CD14-positive monocyte (primary cell): ENCODE data around the gene ITLN1. TPM values are rescaled to one million over a fixed set of nuclear protein-coding genes. Genes with fewer than 3 reads are reported as not detected.
A peak's percentile ranks its signal among the peaks of the same experiment; 100 is the strongest.

Experiments used
- DNase-seq, 3 donors: peaks; one replicate each; pipeline ENCODE4 v3.0.0-alpha.2; 2011 to 2022
- H2AFZ ChIP-seq: 2 replicates; pipeline ENCODE4 v1.6.0; 2012; ENCODE audit warnings: mild to moderate bottlenecking, low read depth, low read length, inconsistent platforms; ENCODE audit not compliant: insufficient read depth, poor library complexity, severe bottlenecking
- H3K27ac ChIP-seq, 2 donors: 1 replicate in 1 of 2; 2 replicates in 1 of 2; pipeline ENCODE4 v1.5.1; 2012 to 2013; ENCODE audit warnings: low read length in 2 of 2, control low read depth in 1 of 2, inconsistent platforms in 1 of 2, low read depth in 1 of 2, mild to moderate bottlenecking in 1 of 2
- H3K27me3 ChIP-seq, 2 donors: one replicate each; pipeline versions ENCODE4 v1.6.0 to v1.6.1; 2011 to 2013; ENCODE audit warnings: low read length in 2 of 2; ENCODE audit not compliant: control insufficient read depth in 2 of 2, insufficient read depth in 2 of 2
- H3K36me3 ChIP-seq, 2 donors: replicated peaks in 1 of 2; 1 replicate in 1 of 2; 2 replicates in 1 of 2; pipeline versions ENCODE4 v1.5.1 to v1.6.1; 2012 to 2013; ENCODE audit warnings: low read length in 2 of 2, control low read depth in 1 of 2, inconsistent platforms in 1 of 2, mild to moderate bottlenecking in 1 of 2; ENCODE audit not compliant: insufficient read depth in 2 of 2, control insufficient read depth in 1 of 2
- H3K4me1 ChIP-seq, 2 donors: 1 replicate in 1 of 2; 2 replicates in 1 of 2; pipeline versions ENCODE4 v1.5.1 to v1.6.1; 2012 to 2013; ENCODE audit warnings: low read length in 2 of 2, control low read depth in 1 of 2, inconsistent platforms in 1 of 2, mild to moderate bottlenecking in 1 of 2, moderate library complexity in 1 of 2; ENCODE audit not compliant: insufficient read depth in 2 of 2, control insufficient read depth in 1 of 2
- H3K4me2 ChIP-seq: replicated peaks from 2 replicates; pipeline ENCODE3; 2012; ENCODE audit warnings: low read length, moderate library complexity, mild to moderate bottlenecking; ENCODE audit not compliant: poor library complexity, severe bottlenecking; ENCODE audit errors: extremely low read depth
- H3K4me3 ChIP-seq, 3 experiments: fragments of 200-600 bp in 1 of 3; sonication (generic) in 1 of 3; replicated peaks in 1 of 3; 1 replicate in 2 of 3; 2 replicates in 1 of 3; pipeline ENCODE4 v1.5.1; 2011 to 2013; ENCODE audit warnings: low read length in 3 of 3, mild to moderate bottlenecking in 3 of 3, control low read depth in 2 of 3, low read depth in 2 of 3, inconsistent platforms in 1 of 3, moderate library complexity in 1 of 3
- H3K79me2 ChIP-seq: 2 replicates; pipeline ENCODE4 v1.6.0; 2012; ENCODE audit warnings: mild to moderate bottlenecking, control low read depth, inconsistent platforms, low read length, moderate library complexity; ENCODE audit not compliant: insufficient read depth
- H3K9ac ChIP-seq: 2 replicates; pipeline ENCODE4 v1.6.0; 2017; ENCODE audit warnings: low read length, mild to moderate bottlenecking; ENCODE audit not compliant: insufficient read depth, poor library complexity, severe bottlenecking
- H3K9me3 ChIP-seq, 2 donors: replicated peaks in 1 of 2; 1 replicate in 1 of 2; 2 replicates in 1 of 2; pipeline versions ENCODE4 v1.5.1 to v1.6.1; 2012 to 2013; ENCODE audit warnings: low read length in 2 of 2, control low read depth in 1 of 2; ENCODE audit not compliant: control insufficient read depth in 1 of 2, insufficient read depth in 1 of 2
- H4K20me1 ChIP-seq: 2 replicates; pipeline ENCODE4 v1.6.0; 2012; ENCODE audit warnings: mild to moderate bottlenecking, low read length, control low read depth, moderate library complexity; ENCODE audit not compliant: insufficient read depth
- H3K27ac Mint-ChIP-seq, 7 donors: one replicate each; pipeline ENCODE4 v1.8.0; 2020; ENCODE audit warnings: mild to moderate bottlenecking in 7 of 7, mixed read lengths in 7 of 7, moderate library complexity in 6 of 7, inconsistent platforms in 2 of 7
- H3K27me3 Mint-ChIP-seq, 3 donors: one replicate each; pipeline ENCODE4 v1.8.0; 2021 to 2022; ENCODE audit warnings: low read depth in 3 of 3, mild to moderate bottlenecking in 3 of 3, mixed read lengths in 3 of 3, moderate library complexity in 3 of 3, inconsistent platforms in 1 of 3
- H3K36me3 Mint-ChIP-seq, 2 donors: one replicate each; pipeline ENCODE4 v1.8.0; 2020; ENCODE audit warnings: mixed read lengths in 2 of 2, inconsistent platforms in 1 of 2, mild to moderate bottlenecking in 1 of 2
- H3K4me1 Mint-ChIP-seq: one replicate; pipeline ENCODE4 v1.8.0; 2020; ENCODE audit warnings: mild to moderate bottlenecking, mixed read lengths
- H3K4me3 Mint-ChIP-seq, 2 donors: one replicate each; pipeline ENCODE4 v1.8.0; 2020; ENCODE audit warnings: mild to moderate bottlenecking in 2 of 2, mixed read lengths in 2 of 2, moderate library complexity in 1 of 2
- H3K9me3 Mint-ChIP-seq, 7 donors: one replicate each; pipeline ENCODE4 v1.8.0; 2020 to 2022; ENCODE audit warnings: mixed read lengths in 7 of 7, mild to moderate bottlenecking in 6 of 7, moderate library complexity in 6 of 7, inconsistent platforms in 2 of 7
- WGBS: methylation state at CpG from one replicate; pipeline ENCODE4 v1.1.5; 2013; ENCODE audit warnings: missing lambda C conversion rate; ENCODE audit not compliant: insufficient coverage; 5-methylcytosine and 5-hydroxymethylcytosine counted together
- intact Hi-C, 2 donors: fragments of 100-400 bp; cut with micrococcal nuclease; formaldehyde crosslinking; loops; one replicate each; pipeline versions ENCODE4 v1.15.0 to v1.15.1; 2023
- polyA plus RNA-seq, 3 donors: library from polyadenylated mRNA; depleted of rRNA in 1 of 3; unstranded in 2 of 3; stranded (reverse) in 1 of 3; fragments of 300-500 nt in 2 of 3; fragments of >200 nt in 1 of 3; fragmentation: Illumina TruSeq in 2 of 3; gene quantifications; 1 replicate in 2 of 3; 2 replicates in 1 of 3; pipeline ENCODE4 v1.2.3, GENCODE V29; 2012 to 2021
- TF ChIP-seq, protein P1 (sequence below): fragments of 200-600 bp; IDR thresholded peaks from one replicate; pipeline ENCODE4 v1.8.0; 2022; ENCODE audit warnings: antibody characterized with exemption, mild to moderate bottlenecking

ITLN1 gene
- polyA plus RNA-seq, 3 donors: 1.2 to 1.6 (median 1.3) TPM

DNA sequence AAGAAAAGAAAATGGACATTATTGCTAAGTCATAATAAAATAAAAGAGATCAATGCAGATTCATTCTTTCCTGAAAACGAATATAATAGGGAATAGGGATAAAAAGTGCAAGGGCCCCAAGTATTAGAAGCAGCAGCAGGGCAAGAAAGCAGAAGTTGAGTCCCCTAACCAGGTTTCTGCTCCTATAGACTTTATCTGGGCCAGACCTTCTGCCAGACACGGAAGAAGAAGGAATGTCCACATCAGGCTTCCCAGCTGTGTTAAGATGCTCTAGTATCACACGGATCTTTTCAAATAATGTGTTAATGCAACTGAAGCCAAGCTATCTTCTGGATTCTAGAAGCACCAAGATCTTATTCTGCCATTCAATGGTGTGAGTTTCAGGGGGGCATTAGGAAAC is 49.2 kb downstream of the ITLN1 start:
- peaks cover 36% of the 10 kb centered on the region for H3K4me1 Mint-ChIP-seq
- DNase-seq: no peak
- Histone ChIP-seq H2AFZ (no peak overlapping the region), H3K27me3 (no peaks in the 10 kb centered on the region), H3K36me3 (peaks cover 70 to 89% of the 10 kb centered on the region in 2 donors), H3K9ac (no peak overlapping the region), H3K4me1 (peaks cover 31 to 38% of the 10 kb centered on the region in 2 donors), H3K4me3 (no peak overlapping the region), H3K9me3 (no peaks in the 10 kb centered on the region), H4K20me1 (peaks cover 21% of the 10 kb centered on the region), H3K79me2 (no peaks in the 10 kb centered on the region), H3K27ac (no peak overlapping the region), H3K4me2 (no peak overlapping the region)
- peaks cover 0 to 4% (median 0%) of the 10 kb centered on the region in 3 donors for H3K27me3 Mint-ChIP-seq
- 8% methylated on average over 1 of the region's 3 CpGs for WGBS
- TF ChIP-seq, protein P1, sequence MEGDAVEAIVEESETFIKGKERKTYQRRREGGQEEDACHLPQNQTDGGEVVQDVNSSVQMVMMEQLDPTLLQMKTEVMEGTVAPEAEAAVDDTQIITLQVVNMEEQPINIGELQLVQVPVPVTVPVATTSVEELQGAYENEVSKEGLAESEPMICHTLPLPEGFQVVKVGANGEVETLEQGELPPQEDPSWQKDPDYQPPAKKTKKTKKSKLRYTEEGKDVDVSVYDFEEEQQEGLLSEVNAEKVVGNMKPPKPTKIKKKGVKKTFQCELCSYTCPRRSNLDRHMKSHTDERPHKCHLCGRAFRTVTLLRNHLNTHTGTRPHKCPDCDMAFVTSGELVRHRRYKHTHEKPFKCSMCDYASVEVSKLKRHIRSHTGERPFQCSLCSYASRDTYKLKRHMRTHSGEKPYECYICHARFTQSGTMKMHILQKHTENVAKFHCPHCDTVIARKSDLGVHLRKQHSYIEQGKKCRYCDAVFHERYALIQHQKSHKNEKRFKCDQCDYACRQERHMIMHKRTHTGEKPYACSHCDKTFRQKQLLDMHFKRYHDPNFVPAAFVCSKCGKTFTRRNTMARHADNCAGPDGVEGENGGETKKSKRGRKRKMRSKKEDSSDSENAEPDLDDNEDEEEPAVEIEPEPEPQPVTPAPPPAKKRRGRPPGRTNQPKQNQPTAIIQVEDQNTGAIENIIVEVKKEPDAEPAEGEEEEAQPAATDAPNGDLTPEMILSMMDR: no peak
- peaks cover 79 to 91% of the 10 kb centered on the region in 2 donors for H3K36me3 Mint-ChIP-seq
- intact Hi-C loops: loop anchor here (2.0 to 10.0 kb wide), 3 partner anchors 111 to 117 kb away; partner anchors contain the start of gene ITLN2 (in 1 of the 2)
- peaks cover 0 to 1% (median 0%) of the 10 kb centered on the region in 7 donors for H3K9me3 Mint-ChIP-seq
- peak overlapping the region in 1 of 7 donors; percentile 63 for H3K27ac Mint-ChIP-seq
- no peak overlapping the region for H3K4me3 Mint-ChIP-seq

DNA sequence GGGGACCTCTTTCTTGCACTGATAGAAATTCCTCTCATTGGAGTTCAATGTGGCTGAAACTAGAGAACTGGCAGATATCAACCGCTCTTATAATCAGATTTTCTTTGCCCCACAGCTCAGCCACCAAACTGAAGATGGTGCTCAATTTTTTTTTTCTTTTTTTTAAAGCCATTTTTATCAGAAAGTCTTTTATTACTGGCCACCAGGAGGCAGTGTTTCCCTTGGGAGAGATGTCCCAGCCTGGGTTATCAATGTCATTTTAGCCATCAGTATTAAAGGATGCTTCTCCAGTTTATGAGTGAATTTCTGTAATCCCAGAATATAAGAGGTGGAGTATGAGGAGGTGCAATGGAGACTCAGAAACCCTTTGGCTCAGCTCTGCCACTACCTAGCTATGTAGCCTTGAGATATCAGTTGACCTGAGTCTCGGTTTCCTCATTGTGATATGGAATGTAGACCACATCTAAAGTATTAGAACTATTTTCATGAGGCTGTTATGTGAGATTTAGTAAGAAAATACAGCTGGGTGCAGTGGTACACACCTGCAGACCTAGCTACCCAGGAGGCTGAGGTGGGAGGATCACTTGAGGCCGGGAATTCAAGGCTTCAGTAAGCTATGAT is 49.9 kb downstream of the ITLN1 start:
- DNase-seq: peak in 2 of 3 donors; percentile 47 to 49
- Histone ChIP-seq H3K4me1 (peaks cover 31 to 37% of the 10 kb centered on the region in 2 donors), H3K36me3 (peaks cover 71 to 89% of the 10 kb centered on the region in 2 donors), H3K4me2 (no peak overlapping the region), H3K27me3 (no peaks in the 10 kb centered on the region), H2AFZ (no peak overlapping the region), H3K79me2 (no peaks in the 10 kb centered on the region), H4K20me1 (peaks cover 16% of the 10 kb centered on the region), H3K9ac (no peak overlapping the region), H3K27ac (no peak overlapping the region), H3K9me3 (no peaks in the 10 kb centered on the region), H3K4me3 (no peak overlapping the region)
- TF ChIP-seq, protein P1: peak; percentile 65
- H3K4me1 Mint-ChIP-seq: peaks cover 36% of the 10 kb centered on the region
- no peak overlapping the region for H3K4me3 Mint-ChIP-seq
- H3K27me3 Mint-ChIP-seq: peaks cover 0 to 4% (median 0%) of the 10 kb centered on the region in 3 donors
- intact Hi-C loops: loop anchor here (2.0 to 10.0 kb wide), 4 partner anchors 110 to 157 kb away; partner anchors contain the start of gene ITLN2 (in 1 of the 2)
- peak overlapping the region in 1 of 7 donors; percentile 38 for H3K27ac Mint-ChIP-seq
- H3K9me3 Mint-ChIP-seq: peaks cover 0 to 1% (median 0%) of the 10 kb centered on the region in 7 donors
- 100% methylated on average over 1 of the region's 3 CpGs for WGBS
- peaks cover 82 to 91% of the 10 kb centered on the region in 2 donors for H3K36me3 Mint-ChIP-seq
